Measurements from ENCODE around the gene RHBDL2. TPM values are rescaled to one million over a fixed set of nuclear protein-coding genes. Genes with fewer than 3 reads are reported as not detected.
A peak's percentile ranks its signal among the peaks of the same experiment; 100 is the strongest.

Gene RHBDL2
- total and polyA plus RNA-seq, 9 of the 15 experiments (the other 6 are each of a cell fraction or from before 2014, with no cell fraction given): not detected

- no peak for TF ChIP-seq ZNF518B (CRISPR knock-in tag; IDR thresholded peaks at IDR 0.05)
- TF ChIP-seq CHCHD3 (CRISPR knock-in tag; IDR thresholded peaks at IDR 0.05): no peak
- no peak for TF ChIP-seq DIDO1 (tag; IDR thresholded peaks at IDR 0.05; ENCODE audit: low read depth)
- TF ChIP-seq MCM7 (IDR thresholded peaks at IDR 0.05): no peak
- no peak for TF ChIP-seq BRF2 (IDR thresholded peaks at IDR 0.05; ENCODE audit: borderline replicate concordance, insufficient read depth, insufficient read length)
- TF ChIP-seq ZNF197 (CRISPR knock-in tag; IDR thresholded peaks at IDR 0.05; ENCODE audit: low read depth): no peak
- no peak for TF ChIP-seq CBX8 (IDR thresholded peaks at IDR 0.05; ENCODE audit: borderline replicate concordance, extremely low read depth, low read depth, low read length, poor library complexity, severe bottlenecking)
- no peak for TF ChIP-seq ZNF274 (IDR thresholded peaks at IDR 0.05; ENCODE audit: borderline replicate concordance, low read depth, low read length)
- no peak for TF ChIP-seq ZNF146 (CRISPR knock-in tag; IDR thresholded peaks at IDR 0.05; ENCODE audit: unreplicated experiment)
- TF ChIP-seq ZFP1 (CRISPR knock-in tag; IDR thresholded peaks at IDR 0.05): no peak
- no peak for TF ChIP-seq HMG20A (CRISPR knock-in tag; conservative IDR thresholded peaks at IDR 0.05)
- no peak for TF ChIP-seq TAF9B (IDR thresholded peaks at IDR 0.05; ENCODE audit: partially characterized antibody)
- TF ChIP-seq ARID1B (IDR thresholded peaks at IDR 0.05): peak; percentile 74
- TF ChIP-seq ZEB2 (IDR thresholded peaks at IDR 0.05): peak; percentile 19; the same call in 1 of the 2 replicates
- peak; percentile 25; the same call in 1 of the 2 replicates for TF ChIP-seq ZBTB2 (IDR thresholded peaks at IDR 0.05)
- no peak for TF ChIP-seq GABPB2 (CRISPR knock-in tag; conservative IDR thresholded peaks at IDR 0.05)
- 0 out of 4 replicates have a peak, but pooled peaks have one; percentile 31 to 60 for TF ChIP-seq TEAD1 (CRISPR knock-in tag; IDR thresholded peaks at IDR 0.05)
- TF ChIP-seq RBM15 (IDR thresholded peaks at IDR 0.05; ENCODE audit: insufficient read depth, low read length): no peak
- TF ChIP-seq ZNF695 (CRISPR knock-in tag; IDR thresholded peaks at IDR 0.05): no peak
- TF ChIP-seq EZH2 (IDR thresholded peaks at IDR 0.05; ENCODE audit: borderline replicate concordance, low read depth, low read length): no peak
- no peak for TF ChIP-seq MCM3 (IDR thresholded peaks at IDR 0.05)
- TF ChIP-seq ZNF830 (CRISPR knock-in tag; IDR thresholded peaks at IDR 0.05): no peak
- TF ChIP-seq NR0B1 (IDR thresholded peaks at IDR 0.05; ENCODE audit: partially characterized antibody): no peak
Measured at GRCh38 chr1:38958967-38959366, 17.3 kb upstream of the RHBDL2 start (continued).

All from K562 (cell line).